Fibroblast of lung (primary cell): Measurements from ENCODE around the gene TLR3.
"Not testable (repeated sequence)": the region's sequence is repeated elsewhere in the genome, so short reads cannot be mapped to it uniquely, and the experiment has no call there.

Experiments
- EZH2 ChIP-seq: IDR thresholded peaks from 2 replicates; pipeline ENCODE4 v1.5.1; 2012; ENCODE audit warnings: low read length, control low read depth, mild to moderate bottlenecking; ENCODE audit errors: missing control alignments
- TF ChIP-seq, protein P1 (sequence below), 2 donors: IDR thresholded peaks in 1 of 2; conservative IDR thresholded peaks in 1 of 2; 1 replicate in 1 of 2; 2 replicates in 1 of 2; pipeline ENCODE4 v1.5.1; 2011 to 2012; ENCODE audit warnings: low read length in 2 of 2, control low read depth in 1 of 2, inconsistent platforms in 1 of 2, low read depth in 1 of 2, mild to moderate bottlenecking in 1 of 2

DNA sequence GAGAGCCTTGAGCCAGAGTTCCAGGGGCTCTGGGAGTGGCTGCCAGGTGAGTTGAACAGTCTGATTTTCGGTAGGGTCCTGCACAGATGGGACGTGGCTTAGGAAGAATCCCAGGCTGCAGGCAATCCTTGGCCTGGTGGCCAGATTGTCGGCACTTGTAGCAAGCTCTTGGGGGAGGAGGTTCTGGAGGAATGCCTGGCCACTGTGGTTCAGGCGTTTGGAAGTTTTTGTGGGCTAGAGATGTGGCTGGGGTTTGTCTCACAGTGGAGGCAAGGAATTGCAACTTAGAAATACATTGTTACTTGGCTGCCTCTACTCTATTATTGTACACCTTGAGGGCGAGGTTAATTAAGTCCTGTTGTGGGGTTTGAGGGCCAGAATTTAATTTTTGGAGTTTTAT, 21.5 kb upstream of the TLR3 start:
- TF ChIP-seq, protein P1, sequence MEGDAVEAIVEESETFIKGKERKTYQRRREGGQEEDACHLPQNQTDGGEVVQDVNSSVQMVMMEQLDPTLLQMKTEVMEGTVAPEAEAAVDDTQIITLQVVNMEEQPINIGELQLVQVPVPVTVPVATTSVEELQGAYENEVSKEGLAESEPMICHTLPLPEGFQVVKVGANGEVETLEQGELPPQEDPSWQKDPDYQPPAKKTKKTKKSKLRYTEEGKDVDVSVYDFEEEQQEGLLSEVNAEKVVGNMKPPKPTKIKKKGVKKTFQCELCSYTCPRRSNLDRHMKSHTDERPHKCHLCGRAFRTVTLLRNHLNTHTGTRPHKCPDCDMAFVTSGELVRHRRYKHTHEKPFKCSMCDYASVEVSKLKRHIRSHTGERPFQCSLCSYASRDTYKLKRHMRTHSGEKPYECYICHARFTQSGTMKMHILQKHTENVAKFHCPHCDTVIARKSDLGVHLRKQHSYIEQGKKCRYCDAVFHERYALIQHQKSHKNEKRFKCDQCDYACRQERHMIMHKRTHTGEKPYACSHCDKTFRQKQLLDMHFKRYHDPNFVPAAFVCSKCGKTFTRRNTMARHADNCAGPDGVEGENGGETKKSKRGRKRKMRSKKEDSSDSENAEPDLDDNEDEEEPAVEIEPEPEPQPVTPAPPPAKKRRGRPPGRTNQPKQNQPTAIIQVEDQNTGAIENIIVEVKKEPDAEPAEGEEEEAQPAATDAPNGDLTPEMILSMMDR (conservative IDR thresholded peaks at IDR 0.05 in 1 of 2, IDR thresholded peaks at IDR 0.05 in 1 of 2; ENCODE audit: low read depth in 1 of 2, low read length in 2 of 2) = not testable (repeated sequence)
- not testable (repeated sequence) for TF ChIP-seq EZH2
